HG03060 (cell line): ENCODE results near the gene KLK4.

Experiments used
- ATAC-seq: cut with Tn5 transposase; IDR thresholded peaks from one replicate; pipeline ENCODE4 v1.9.1; 2021; ENCODE audit warnings: low read depth, moderate number of reproducible peaks; ENCODE audit not compliant: unreplicated experiment

The KLK4 gene

DNA sequence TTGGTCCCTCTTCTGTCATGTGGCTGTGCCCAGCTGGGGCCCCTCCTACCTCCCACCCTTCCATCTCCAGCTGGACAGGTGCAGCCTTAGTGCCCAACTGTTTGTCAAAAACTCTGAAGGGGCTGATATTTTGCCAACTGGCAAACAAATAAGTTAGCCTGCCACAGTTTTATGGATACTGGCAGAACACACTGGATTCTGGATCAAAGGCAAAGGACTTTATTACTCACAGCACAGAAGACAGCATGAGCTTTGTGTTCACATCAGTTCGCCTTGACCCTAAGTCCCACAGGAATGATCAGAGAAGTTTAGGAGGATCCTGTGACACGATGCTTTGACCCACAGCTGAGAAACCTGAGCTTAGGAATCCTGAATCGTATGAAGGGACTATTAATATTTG lies 21.6 kb downstream of the KLK4 start:
- no peak for ATAC-seq

DNA sequence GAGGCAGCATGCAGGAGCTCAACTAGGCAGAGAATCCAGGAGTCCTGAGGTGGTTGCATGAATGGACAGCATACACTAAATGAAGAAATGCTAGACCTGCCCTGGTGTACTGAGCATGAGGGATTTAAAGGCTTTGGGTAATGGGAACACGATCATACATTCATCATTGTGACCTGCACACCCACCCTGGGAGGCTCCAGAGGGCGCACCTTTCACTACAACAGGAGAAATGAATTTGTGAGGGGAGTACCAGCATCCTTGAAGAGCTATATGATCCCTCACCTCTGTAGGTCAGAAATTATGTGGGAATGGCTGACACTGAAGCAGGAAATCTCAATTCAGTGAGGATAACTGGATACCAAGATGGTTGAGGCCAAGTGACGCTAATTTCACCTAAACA lies 29.0 kb downstream of the KLK4 start:
- no peak for ATAC-seq

DNA sequence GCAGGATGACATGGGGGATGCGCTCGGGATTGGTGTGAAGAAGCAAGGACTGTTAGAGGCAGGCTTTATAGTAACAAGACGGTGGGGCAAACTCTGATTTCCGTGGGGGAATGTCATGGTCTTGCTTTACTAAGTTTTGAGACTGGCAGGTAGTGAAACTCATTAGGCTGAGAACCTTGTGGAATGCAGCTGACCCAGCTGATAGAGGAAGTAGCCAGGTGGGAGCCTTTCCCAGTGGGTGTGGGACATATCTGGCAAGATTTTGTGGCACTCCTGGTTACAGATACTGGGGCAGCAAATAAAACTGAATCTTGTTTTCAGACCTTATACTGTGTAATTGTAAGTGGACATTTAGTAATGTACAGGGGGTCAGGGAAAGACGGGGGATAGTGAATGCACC lies 31.0 kb downstream of the KLK4 start:
- no peak for ATAC-seq

DNA sequence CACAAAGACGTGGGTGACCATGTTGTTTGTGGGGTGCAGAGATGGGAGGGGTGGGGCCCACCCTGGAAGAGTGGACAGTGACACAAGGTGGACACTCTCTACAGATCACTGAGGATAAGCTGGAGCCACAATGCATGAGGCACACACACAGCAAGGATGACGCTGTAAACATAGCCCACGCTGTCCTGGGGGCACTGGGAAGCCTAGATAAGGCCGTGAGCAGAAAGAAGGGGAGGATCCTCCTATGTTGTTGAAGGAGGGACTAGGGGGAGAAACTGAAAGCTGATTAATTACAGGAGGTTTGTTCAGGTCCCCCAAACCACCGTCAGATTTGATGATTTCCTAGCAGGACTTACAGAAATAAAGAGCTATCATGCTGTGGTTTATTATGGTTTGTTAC lies 32.3 kb downstream of the KLK4 start:
- ATAC-seq = no peak

DNA sequence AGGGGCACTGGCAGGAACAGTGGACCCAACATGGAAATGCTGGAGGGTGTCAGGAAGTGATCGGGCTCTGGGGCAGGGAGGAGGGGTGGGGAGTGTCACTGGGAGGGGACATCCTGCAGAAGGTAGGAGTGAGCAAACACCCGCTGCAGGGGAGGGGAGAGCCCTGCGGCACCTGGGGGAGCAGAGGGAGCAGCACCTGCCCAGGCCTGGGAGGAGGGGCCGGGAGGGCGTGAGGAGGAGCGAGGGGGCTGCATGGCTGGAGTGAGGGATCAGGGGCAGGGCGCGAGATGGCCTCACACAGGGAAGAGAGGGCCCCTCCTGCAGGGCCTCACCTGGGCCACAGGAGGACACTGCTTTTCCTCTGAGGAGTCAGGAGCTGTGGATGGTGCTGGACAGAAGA lies 33.9 kb downstream of the KLK4 start:
- ATAC-seq = no peak

DNA sequence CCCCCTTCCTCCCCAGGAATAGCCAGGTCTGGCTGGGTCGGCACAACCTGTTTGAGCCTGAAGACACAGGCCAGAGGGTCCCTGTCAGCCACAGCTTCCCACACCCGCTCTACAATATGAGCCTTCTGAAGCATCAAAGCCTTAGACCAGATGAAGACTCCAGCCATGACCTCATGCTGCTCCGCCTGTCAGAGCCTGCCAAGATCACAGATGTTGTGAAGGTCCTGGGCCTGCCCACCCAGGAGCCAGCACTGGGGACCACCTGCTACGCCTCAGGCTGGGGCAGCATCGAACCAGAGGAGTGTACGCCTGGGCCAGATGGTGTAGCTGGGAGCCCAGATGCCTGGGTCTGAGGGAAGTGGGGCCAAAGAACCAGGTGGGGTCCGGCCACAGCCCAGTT lies 34.7 kb downstream of the KLK4 start:
- ATAC-seq = no peak

DNA sequence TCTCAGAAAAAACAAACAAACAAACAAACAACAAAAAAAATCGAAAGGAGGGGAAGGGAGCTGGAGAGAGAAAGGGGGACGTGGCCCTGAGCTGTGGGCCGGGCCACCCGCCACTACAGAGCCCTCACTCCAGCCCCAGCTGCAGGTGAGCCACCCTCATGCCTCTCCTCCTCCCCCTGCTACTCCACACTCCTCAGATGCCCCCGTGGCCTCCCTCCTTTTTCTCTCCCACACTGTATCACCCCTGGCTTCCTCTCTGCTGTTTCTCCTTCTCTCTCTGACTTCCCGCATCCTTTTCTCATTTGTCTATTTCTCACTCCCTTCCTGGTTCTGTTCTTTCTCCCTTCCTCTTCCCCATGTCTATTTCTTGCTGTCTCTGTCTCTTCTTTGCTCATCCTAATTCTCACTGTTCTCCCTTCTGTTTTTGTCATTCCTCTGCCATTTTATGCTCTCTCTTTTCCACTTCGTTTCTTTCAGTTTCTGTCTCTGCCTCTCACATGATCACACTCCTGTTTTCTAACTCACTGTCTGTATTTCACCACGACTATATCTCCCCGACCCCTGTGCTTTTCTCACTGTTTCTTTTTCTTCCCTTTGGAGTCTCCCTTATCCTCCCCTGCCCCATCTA lies 35.3 kb downstream of the KLK4 start:
- ATAC-seq = no peak

DNA sequence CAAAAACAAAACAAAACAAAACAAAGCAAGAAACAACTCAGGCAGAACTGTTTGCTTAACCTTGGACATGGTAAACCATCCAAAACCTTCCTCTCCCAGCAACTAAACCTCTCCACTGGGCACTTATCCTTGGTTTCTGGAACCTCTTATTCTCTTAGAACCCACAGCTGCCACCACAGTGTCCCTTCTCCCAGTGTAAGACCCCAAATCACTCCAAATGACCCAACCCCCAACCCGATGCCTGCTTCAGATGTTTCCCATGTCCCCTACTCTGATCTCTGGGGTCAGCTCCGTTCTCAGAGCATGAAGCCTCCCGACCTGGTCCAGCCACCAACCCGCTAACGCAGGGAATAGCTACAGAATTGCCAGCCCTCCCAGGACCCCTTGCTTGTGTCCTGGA lies 37.0 kb downstream of the KLK4 start:
- ATAC-seq = no peak

DNA sequence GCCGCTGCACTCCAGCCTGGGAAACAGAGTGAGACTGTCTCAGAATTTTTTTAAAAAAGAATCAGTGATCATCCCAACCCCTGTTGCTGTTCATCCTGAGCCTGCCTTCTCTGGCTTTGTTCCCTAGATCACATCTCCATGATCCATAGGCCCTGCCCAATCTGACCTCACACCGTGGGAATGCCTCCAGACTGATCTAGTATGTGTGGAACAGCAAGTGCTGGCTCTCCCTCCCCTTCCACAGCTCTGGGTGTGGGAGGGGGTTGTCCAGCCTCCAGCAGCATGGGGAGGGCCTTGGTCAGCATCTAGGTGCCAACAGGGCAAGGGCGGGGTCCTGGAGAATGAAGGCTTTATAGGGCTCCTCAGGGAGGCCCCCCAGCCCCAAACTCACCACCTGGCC lies 38.1 kb downstream of the KLK4 start, which contains the start of gene KLK2:
KLK2 (plus strand) TSS at position 384 of the 400 bp plus-strand sequence. CDS start 35 bp downstream, outside the sequence.
- ATAC-seq = no peak

DNA sequence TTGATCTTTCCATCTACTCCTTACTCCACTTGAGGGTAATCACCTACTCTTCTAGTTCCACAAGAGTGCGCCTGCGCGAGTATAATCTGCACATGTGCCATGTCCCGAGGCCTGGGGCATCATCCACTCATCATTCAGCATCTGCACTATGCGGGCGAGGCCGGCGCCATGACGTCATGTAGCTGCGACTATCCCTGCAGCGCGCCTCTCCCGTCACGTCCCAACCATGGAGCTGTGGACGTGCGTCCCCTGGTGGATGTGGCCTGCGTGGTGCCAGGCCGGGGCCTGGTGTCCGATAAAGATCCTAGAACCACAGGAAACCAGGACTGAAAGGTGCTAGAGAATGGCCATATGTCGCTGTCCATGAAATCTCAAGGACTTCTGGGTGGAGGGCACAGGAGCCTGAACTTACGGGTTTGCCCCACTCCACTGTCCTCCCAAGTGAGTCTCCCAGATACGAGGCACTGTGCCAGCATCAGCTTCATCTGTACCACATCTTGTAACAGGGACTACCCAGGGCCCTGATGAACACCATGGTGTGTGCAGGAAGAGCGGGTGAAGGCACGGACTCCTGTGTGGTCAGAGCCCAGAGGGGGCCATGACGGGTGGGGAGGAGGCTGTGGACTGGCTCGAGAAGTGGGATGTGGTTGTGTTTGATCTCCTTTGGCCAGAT lies 40.6 kb downstream of the KLK4 start:
- no peak for ATAC-seq

DNA sequence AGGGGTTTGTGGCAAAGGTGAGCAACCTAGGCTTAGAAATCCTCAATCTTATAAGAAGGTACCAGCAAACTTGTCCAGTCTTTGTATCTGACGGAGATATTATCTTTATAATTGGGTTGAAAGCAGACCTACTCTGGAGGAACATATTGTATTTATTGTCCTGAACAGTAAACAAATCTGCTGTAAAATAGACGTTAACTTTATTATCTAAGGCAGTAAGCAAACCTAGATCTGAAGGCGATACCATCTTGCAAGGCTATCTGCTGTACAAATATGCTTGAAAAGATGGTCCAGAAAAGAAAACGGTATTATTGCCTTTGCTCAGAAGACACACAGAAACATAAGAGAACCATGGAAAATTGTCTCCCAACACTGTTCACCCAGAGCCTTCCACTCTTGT lies 41.7 kb downstream of the KLK4 start:
- no peak for ATAC-seq

DNA sequence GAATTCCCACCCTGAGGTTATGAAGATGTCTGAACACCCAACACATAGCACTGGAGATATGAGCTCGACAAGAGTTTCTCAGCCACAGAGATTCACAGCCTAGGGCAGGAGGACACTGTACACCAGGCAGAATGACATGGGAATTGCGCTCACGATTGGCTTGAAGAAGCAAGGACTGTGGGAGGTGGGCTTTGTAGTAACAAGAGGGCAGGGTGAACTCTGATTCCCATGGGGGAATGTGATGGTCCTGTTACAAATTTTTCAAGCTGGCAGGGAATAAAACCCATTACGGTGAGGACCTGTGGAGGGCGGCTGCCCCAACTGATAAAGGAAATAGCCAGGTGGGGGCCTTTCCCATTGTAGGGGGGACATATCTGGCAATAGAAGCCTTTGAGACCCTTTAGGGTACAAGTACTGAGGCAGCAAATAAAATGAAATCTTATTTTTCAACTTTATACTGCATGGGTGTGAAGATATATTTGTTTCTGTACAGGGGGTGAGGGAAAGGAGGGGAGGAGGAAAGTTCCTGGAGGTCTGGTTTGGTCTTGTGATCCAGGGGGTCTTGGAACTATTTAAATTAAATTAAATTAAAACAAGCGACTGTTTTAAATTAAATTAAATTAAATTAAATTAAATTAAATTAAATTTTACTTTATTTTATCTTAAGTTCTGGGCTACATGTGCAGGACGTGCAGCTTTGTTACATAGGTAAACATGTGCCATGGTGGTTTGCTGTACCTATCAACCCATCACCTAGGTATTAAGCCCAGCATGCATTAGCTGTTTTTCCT lies 49.5 kb downstream of the KLK4 start:
- no peak for ATAC-seq

DNA sequence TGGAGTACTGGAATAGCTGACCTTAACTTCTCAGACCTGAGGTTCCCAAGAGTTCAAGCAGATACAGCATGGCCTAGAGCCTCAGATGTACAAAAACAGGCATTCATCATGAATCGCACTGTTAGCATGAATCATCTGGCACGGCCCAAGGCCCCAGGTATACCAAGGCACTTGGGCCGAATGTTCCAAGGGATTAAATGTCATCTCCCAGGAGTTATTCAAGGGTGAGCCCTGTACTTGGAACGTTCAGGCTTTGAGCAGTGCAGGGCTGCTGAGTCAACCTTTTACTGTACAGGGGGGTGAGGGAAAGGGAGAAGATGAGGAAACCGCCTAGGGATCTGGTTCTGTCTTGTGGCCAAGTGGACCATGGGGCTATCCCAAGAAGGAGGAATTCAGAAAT lies 50.2 kb downstream of the KLK4 start:
- ATAC-seq = no peak

DNA sequence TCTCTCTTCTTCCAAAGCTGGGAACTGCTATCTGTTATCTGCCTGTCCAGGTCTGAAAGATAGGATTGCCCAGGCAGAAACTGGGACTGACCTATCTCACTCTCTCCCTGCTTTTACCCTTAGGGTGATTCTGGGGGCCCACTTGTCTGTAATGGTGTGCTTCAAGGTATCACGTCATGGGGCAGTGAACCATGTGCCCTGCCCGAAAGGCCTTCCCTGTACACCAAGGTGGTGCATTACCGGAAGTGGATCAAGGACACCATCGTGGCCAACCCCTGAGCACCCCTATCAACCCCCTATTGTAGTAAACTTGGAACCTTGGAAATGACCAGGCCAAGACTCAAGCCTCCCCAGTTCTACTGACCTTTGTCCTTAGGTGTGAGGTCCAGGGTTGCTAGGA lies 51.3 kb downstream of the KLK4 start:
- ATAC-seq = no peak

DNA sequence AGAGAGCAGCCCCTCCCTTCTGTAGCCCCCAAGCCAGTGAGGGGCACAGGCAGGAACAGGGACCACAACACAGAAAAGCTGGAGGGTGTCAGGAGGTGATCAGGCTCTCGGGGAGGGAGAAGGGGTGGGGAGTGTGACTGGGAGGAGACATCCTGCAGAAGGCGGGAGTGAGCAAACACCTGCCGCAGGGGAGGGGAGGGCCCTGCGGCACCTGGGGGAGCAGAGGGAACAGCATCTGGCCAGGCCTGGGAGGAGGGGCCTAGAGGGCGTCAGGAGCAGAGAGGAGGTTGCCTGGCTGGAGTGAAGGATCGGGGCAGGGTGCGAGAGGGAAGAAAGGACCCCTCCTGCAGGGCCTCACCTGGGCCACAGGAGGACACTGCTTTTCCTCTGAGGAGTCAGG lies 52.3 kb downstream of the KLK4 start:
- ATAC-seq = no peak

DNA sequence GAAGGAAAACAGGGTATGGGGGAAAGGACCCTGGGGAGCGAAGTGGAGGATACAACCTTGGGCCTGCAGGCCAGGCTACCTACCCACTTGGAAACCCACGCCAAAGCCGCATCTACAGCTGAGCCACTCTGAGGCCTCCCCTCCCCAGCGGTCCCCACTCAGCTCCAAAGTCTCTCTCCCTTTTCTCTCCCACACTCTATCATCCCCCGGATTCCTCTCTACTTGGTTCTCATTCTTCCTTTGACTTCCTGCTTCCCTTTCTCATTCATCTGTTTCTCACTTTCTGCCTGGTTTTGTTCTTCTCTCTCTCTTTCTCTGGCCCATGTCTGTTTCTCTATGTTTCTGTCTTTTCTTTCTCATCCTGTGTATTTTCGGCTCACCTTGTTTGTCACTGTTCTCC lies 53.8 kb downstream of the KLK4 start:
- no peak for ATAC-seq
